GM12872 (cell line): ENCODE results near the gene NPY4R.
"Not testable (repeated sequence)": the region's sequence is repeated elsewhere in the genome, so short reads cannot be mapped to it uniquely, and the experiment has no call there.

Experiments
- CTCF ChIP-seq: IDR thresholded peaks from 3 replicates; pipeline ENCODE4 v1.5.1; 2011; ENCODE audit warnings: low read depth, mild to moderate bottlenecking, low read length, moderate library complexity; ENCODE audit not compliant: insufficient read depth

Gene NPY4R, protein sequence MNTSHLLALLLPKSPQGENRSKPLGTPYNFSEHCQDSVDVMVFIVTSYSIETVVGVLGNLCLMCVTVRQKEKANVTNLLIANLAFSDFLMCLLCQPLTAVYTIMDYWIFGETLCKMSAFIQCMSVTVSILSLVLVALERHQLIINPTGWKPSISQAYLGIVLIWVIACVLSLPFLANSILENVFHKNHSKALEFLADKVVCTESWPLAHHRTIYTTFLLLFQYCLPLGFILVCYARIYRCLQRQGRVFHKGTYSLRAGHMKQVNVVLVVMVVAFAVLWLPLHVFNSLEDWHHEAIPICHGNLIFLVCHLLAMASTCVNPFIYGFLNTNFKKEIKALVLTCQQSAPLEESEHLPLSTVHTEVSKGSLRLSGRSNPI

DNA sequence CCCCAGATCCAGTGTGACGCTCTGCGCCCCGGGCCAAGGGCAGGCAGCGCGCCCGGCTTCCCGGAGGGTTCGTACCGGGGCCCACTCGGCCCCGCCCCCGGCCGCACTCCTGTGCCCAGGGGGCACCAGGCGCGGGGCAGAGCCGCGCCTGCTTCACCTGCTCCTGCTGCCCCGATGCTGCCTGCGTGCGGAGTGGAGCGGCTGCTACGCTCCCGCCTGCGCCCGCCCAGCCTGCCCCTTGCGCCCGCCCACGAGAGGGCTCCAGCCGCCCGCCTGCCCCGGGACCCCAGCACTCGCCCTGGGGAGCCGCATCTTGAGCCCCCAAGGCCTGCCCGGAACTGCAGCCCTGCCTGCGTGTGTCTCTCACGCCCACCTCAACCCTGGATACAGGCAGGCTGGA is at the start of gene NPY4R:
Gene NPY4R (minus strand): TSS at position 194 of the 400 bp plus-strand sequence. CDS start 3,323 bp downstream, outside the sequence.
- not testable (repeated sequence) for TF ChIP-seq CTCF

DNA sequence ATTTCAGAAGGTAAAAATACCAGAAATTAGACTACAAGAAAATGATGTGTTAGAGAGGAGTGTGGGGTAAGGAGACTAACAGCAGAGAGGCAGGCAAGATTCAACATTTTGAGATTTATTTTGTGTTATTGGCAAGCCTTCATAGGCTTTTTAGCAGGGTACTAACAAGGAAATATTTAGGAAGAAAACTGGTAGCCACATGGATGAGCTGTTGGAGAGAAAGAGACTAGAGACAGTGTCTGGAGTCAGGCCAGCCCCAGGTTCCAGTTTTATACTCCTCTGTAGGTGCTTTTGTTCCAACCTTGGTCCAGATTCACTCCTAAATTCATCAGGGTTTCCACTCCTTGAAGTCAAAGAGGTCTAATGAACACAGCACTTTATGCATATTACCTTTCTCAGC is 49.6 kb upstream of the NPY4R start:
- TF ChIP-seq CTCF: no peak

GRCh38 chr10:46514899-46515298 is 49.1 kb upstream of the NPY4R start:
- TF ChIP-seq CTCF: no peak

GRCh38 chr10:46514431-46514861 is 48.7 kb upstream of the NPY4R start:
- no peak for TF ChIP-seq CTCF
